ENCODE measurements around the gene PHF11. TPM values are rescaled to one million over a fixed set of nuclear protein-coding genes. Genes with fewer than 3 reads are reported as not detected.

The PHF11 gene
- total and polyA plus RNA-seq, 2 donors (not counting 1 experiment from before 2014, with no cell fraction given): 26.8 to 46.8 TPM

DNA sequence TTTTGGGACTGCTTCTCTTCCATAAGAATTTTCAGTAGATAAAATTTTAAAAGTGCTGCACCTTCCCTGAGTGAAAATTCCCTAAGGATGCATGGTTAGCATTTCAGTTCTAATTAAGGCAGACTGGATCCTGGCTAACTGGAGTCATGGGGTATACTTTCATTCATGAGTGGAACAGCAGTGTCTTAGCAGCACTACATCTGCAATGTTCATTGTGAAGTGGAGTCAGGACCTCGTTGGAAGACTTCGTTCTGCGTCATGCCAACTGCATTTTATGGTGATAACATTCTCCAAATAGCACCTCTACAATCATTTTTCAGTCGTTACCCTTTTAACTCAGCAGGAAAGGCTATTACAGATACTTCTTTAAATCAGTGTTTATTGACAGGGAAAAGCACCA lies 25.5 kb downstream of the PHF11 start:
- no peaks in the 10 kb centered on the region for H3K27me3 ChIP-seq (ENCODE audit: control insufficient read depth, insufficient read depth, low read length)
- peaks cover 6% of the 10 kb centered on the region for H3K36me3 ChIP-seq (ENCODE audit: control insufficient read depth, insufficient read depth, low read length)
- no peak overlapping the region for H2AFZ ChIP-seq (ENCODE audit: low read length)
- H3K9ac ChIP-seq (ENCODE audit: insufficient read depth, low read length): no peak overlapping the region
- no peaks in the 10 kb centered on the region for H3K9me3 ChIP-seq (ENCODE audit: control insufficient read depth, insufficient read depth, low read depth, low read length)
- no peaks in the 10 kb centered on the region for H3K79me2 ChIP-seq (ENCODE audit: control insufficient read depth, insufficient read depth, low read length)
- H3K4me1 ChIP-seq (ENCODE audit: control insufficient read depth, extremely low read depth, insufficient read depth, low read length): no peaks in the 10 kb centered on the region
- TF ChIP-seq EZH2 (IDR thresholded peaks at IDR 0.05; ENCODE audit: low read length, missing control alignments) (no peak), CTCF (conservative IDR thresholded peaks at IDR 0.05 in 1 of 2, IDR thresholded peaks at IDR 0.05 in 1 of 2; ENCODE audit: low read depth in 1 of 2, low read length in 2 of 2) (no peak)
- H3K4me3 ChIP-seq (replicated peaks in 1 of 4; ENCODE audit: control extremely low read depth in 1 of 4, insufficient read depth in 1 of 4, low read depth in 3 of 4, low read length in 4 of 4): no peak overlapping the region
- H3K4me2 ChIP-seq (ENCODE audit: extremely low read depth, insufficient read depth, low read length): no peak overlapping the region
- H4K20me1 ChIP-seq (ENCODE audit: control insufficient read depth, extremely low read depth, insufficient read depth, low read length): no peaks in the 10 kb centered on the region
- no peak overlapping the region for H3K27ac ChIP-seq (ENCODE audit: insufficient read depth, low read length)
- DNase-seq (ENCODE audit: low read depth in 2 of 2): no peak

GRCh38 chr13:49524740-49525501 lies 29.2 kb downstream of the PHF11 start:
- H3K27me3 ChIP-seq (ENCODE audit: control insufficient read depth, insufficient read depth, low read length): no peaks in the 10 kb centered on the region
- no peaks in the 10 kb centered on the region for H3K4me1 ChIP-seq (ENCODE audit: control insufficient read depth, extremely low read depth, insufficient read depth, low read length)
- TF ChIP-seq CTCF (conservative IDR thresholded peaks at IDR 0.05 in 1 of 2, IDR thresholded peaks at IDR 0.05 in 1 of 2; ENCODE audit: low read depth in 1 of 2, low read length in 2 of 2) (no peak), EZH2 (IDR thresholded peaks at IDR 0.05; ENCODE audit: low read length, missing control alignments) (no peak)
- no peak overlapping the region for H3K9ac ChIP-seq (ENCODE audit: insufficient read depth, low read length)
- no peaks in the 10 kb centered on the region for H4K20me1 ChIP-seq (ENCODE audit: control insufficient read depth, extremely low read depth, insufficient read depth, low read length)
- H3K9me3 ChIP-seq (ENCODE audit: control insufficient read depth, insufficient read depth, low read depth, low read length): no peaks in the 10 kb centered on the region
- H2AFZ ChIP-seq (ENCODE audit: low read length): no peak overlapping the region
- no peak for DNase-seq (ENCODE audit: low read depth in 2 of 2)
- no peak overlapping the region for H3K4me3 ChIP-seq (replicated peaks in 1 of 4; ENCODE audit: control extremely low read depth in 1 of 4, insufficient read depth in 1 of 4, low read depth in 3 of 4, low read length in 4 of 4)
- no peaks in the 10 kb centered on the region for H3K79me2 ChIP-seq (ENCODE audit: control insufficient read depth, insufficient read depth, low read length)
- H3K4me2 ChIP-seq (ENCODE audit: extremely low read depth, insufficient read depth, low read length): no peak overlapping the region
- peaks cover 7% of the 10 kb centered on the region for H3K36me3 ChIP-seq (ENCODE audit: control insufficient read depth, insufficient read depth, low read length)
- H3K27ac ChIP-seq (ENCODE audit: insufficient read depth, low read length): no peak overlapping the region

DNA sequence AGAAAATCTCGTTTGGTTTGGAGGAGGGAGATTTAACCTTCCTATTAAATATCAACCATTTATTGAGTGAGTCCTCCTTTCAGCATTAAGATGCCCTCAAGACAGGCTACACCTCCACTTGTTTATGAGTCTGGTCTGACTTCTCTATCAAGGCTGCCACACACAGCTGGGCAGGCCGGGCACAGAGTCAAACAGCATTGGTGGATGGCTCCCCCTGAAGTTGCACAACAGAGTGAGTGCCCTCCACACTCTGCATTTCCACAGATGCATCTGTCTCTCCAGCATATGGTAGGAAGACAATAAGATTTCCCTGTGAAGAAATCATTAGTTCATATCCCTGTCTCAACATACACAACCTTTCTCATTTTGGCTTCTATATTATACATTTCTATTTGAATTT lies 31.4 kb downstream of the PHF11 start:
- Histone ChIP-seq H3K9me3 (ENCODE audit: control insufficient read depth, insufficient read depth, low read depth, low read length) (no peaks in the 10 kb centered on the region), H3K36me3 (ENCODE audit: control insufficient read depth, insufficient read depth, low read length) (peaks cover 2% of the 10 kb centered on the region), H3K27me3 (ENCODE audit: control insufficient read depth, insufficient read depth, low read length) (no peaks in the 10 kb centered on the region), H3K4me1 (ENCODE audit: control insufficient read depth, extremely low read depth, insufficient read depth, low read length) (no peaks in the 10 kb centered on the region), H4K20me1 (ENCODE audit: control insufficient read depth, extremely low read depth, insufficient read depth, low read length) (no peaks in the 10 kb centered on the region), H3K27ac (ENCODE audit: insufficient read depth, low read length) (no peak overlapping the region), H3K79me2 (ENCODE audit: control insufficient read depth, insufficient read depth, low read length) (no peaks in the 10 kb centered on the region), H3K9ac (ENCODE audit: insufficient read depth, low read length) (no peak overlapping the region), H3K4me2 (ENCODE audit: extremely low read depth, insufficient read depth, low read length) (no peak overlapping the region), H3K4me3 (replicated peaks in 1 of 4; ENCODE audit: control extremely low read depth in 1 of 4, insufficient read depth in 1 of 4, low read depth in 3 of 4, low read length in 4 of 4) (no peak overlapping the region), H2AFZ (ENCODE audit: low read length) (no peak overlapping the region)
- TF ChIP-seq CTCF (conservative IDR thresholded peaks at IDR 0.05 in 1 of 2, IDR thresholded peaks at IDR 0.05 in 1 of 2; ENCODE audit: low read depth in 1 of 2, low read length in 2 of 2) (no peak), EZH2 (IDR thresholded peaks at IDR 0.05; ENCODE audit: low read length, missing control alignments) (no peak)
- DNase-seq (ENCODE audit: low read depth in 2 of 2): no peak

Measured in fibroblast of lung (primary cell).